Esophagus squamous epithelium (tissue), 4 donors: ENCODE data around the gene NCKAP1.

Experiments
- POLR2A ChIP-seq, 4 donors: fragments of 450-650 bp; IDR thresholded peaks; one replicate each; pipeline ENCODE4 v1.6.1; 2017; ENCODE audit warnings: antibody characterized with exemption in 4 of 4, mild to moderate bottlenecking in 4 of 4, moderate library complexity in 3 of 4
- TF ChIP-seq, protein P1 (sequence below), 6 experiments: fragments of 450-650 bp in 4 of 6; fragments of 200-600 bp in 2 of 6; sonication (generic) in 2 of 6; IDR thresholded peaks; one replicate each; pipeline ENCODE4 v1.5.1; 2016 to 2019; ENCODE audit warnings: antibody characterized with exemption in 6 of 6, mild to moderate bottlenecking in 4 of 6, moderate library complexity in 4 of 6

GRCh38 chr2:182968493-182968892, 69.8 kb downstream of the NCKAP1 start:
- no peak for TF ChIP-seq POLR2A (IDR thresholded peaks at IDR 0.05)
- TF ChIP-seq, protein P1, sequence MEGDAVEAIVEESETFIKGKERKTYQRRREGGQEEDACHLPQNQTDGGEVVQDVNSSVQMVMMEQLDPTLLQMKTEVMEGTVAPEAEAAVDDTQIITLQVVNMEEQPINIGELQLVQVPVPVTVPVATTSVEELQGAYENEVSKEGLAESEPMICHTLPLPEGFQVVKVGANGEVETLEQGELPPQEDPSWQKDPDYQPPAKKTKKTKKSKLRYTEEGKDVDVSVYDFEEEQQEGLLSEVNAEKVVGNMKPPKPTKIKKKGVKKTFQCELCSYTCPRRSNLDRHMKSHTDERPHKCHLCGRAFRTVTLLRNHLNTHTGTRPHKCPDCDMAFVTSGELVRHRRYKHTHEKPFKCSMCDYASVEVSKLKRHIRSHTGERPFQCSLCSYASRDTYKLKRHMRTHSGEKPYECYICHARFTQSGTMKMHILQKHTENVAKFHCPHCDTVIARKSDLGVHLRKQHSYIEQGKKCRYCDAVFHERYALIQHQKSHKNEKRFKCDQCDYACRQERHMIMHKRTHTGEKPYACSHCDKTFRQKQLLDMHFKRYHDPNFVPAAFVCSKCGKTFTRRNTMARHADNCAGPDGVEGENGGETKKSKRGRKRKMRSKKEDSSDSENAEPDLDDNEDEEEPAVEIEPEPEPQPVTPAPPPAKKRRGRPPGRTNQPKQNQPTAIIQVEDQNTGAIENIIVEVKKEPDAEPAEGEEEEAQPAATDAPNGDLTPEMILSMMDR (IDR thresholded peaks at IDR 0.05), result no peak
